ENCODE measurements around the gene NUP205.

GRCh38 chr7:135685306-135686084, 127.8 kb downstream of the NUP205 start:
- TF ChIP-seq EZH2 (IDR thresholded peaks at IDR 0.05) (no peak), POLR2AphosphoS5 (IDR thresholded peaks at IDR 0.05; ENCODE audit: borderline replicate concordance, low read depth, low read length) (no peak), FOXP2 (optimal IDR thresholded peaks at IDR 0.05; ENCODE audit: control extremely low read depth, extremely low read length, insufficient read depth) (no peak)
